Activated CD8-positive, alpha-beta T cell treated with anti-CD3 and anti-CD28 coated beads for 36 hours (primary cell): Measurements from ENCODE around the gene FLACC1. TPM values are rescaled to one million over a fixed set of nuclear protein-coding genes. Genes with fewer than 3 reads are reported as not detected.
"Not testable (repeated sequence)": the region's sequence is repeated elsewhere in the genome, so short reads cannot be mapped to it uniquely, and the experiment has no call there.

Experiments used
- ATAC-seq: fragments of 200-7000 bp; cut with Tn5 transposase; one replicate; pipeline ENCODE4 v1.10.0; 2021; ENCODE audit warnings: mild to moderate bottlenecking, moderate library complexity
- CTCF ChIA-PET: fragments of 350-600 bp; sonication (Branson Sonifier 250); formaldehyde crosslinking; loops from one replicate; lab custom pipeline; 2021; ENCODE audit warnings: antibody characterized with exemption; lab: Charles Lee
- POLR2A ChIA-PET: fragments of 350-600 bp; sonication (Branson Sonifier 250); formaldehyde crosslinking; loops from one replicate; lab custom pipeline; 2021; ENCODE audit warnings: antibody characterized with exemption; lab: Charles Lee
- DNase-seq: peaks from one replicate; pipeline ENCODE4 v3.0.0-alpha.2; 2020
- H3K27ac Mint-ChIP-seq: one replicate; pipeline ENCODE4 v1.8.0; 2021; ENCODE audit warnings: mild to moderate bottlenecking, mixed read lengths
- H3K27me3 Mint-ChIP-seq: one replicate; pipeline ENCODE4 v1.8.0; 2021; ENCODE audit warnings: mixed read lengths
- H3K36me3 Mint-ChIP-seq: one replicate; pipeline ENCODE4 v1.8.0; 2021; ENCODE audit warnings: low read depth, mixed read lengths
- H3K4me1 Mint-ChIP-seq: one replicate; pipeline ENCODE4 v1.8.0; 2021; ENCODE audit warnings: low read depth, mixed read lengths
- H3K4me3 Mint-ChIP-seq: one replicate; pipeline ENCODE4 v1.8.0; 2021; ENCODE audit warnings: mild to moderate bottlenecking, moderate library complexity, mixed read lengths
- H3K9me3 Mint-ChIP-seq: one replicate; pipeline ENCODE4 v1.8.0; 2021; ENCODE audit warnings: mixed read lengths
- CTCF ChIP-seq: fragments of 200-600 bp; IDR thresholded peaks from one replicate; pipeline ENCODE4 v1.8.0; 2022; ENCODE audit warnings: antibody characterized with exemption, mild to moderate bottlenecking
- intact Hi-C: fragments of 100-400 bp; cut with micrococcal nuclease; formaldehyde crosslinking; loops from one replicate; pipeline ENCODE4 v1.10.0; 2022
- total RNA-seq, 2 experiments: library from RNA; stranded (reverse); gene quantifications; one replicate each; pipeline ENCODE4 v1.2.3, GENCODE V29; 2021

The FLACC1 gene
- total RNA-seq, 2 experiments from 2014 or later = 0.59 to 0.76 TPM

GRCh38 chr2:201378496-201379397, 21.6 kb upstream of the FLACC1 start:
- POLR2A ChIA-PET = no interaction called here
- Mint-ChIP-seq H3K4me1 (no peaks in the 10 kb centered on the region), H3K27ac (no peak overlapping the region), H3K36me3 (peaks cover 49% of the 10 kb centered on the region), H3K9me3 (peaks cover 4% of the 10 kb centered on the region), H3K27me3 (no peaks in the 10 kb centered on the region), H3K4me3 (no peak overlapping the region)
- CTCF ChIA-PET = interaction anchor here (0.7 to 2.6 kb wide), 3 partner anchors 10 to 285 kb away, joined by 3 to 12 read pairs (median 6); no protein-coding TSS in a partner anchor
- no peak for ATAC-seq
- no peak for TF ChIP-seq CTCF
- intact Hi-C loops = no loop called here
- no peak for DNase-seq

GRCh38 chr2:201377218-201377617, 20.1 kb upstream of the FLACC1 start:
- Mint-ChIP-seq H3K9me3 (peaks cover 4% of the 10 kb centered on the region), H3K36me3 (peaks cover 49% of the 10 kb centered on the region), H3K27ac (no peak overlapping the region), H3K4me3 (no peak overlapping the region), H3K27me3 (no peaks in the 10 kb centered on the region), H3K4me1 (no peaks in the 10 kb centered on the region)
- CTCF ChIA-PET = interaction anchor here (0.9 to 2.6 kb wide), 3 partner anchors 8 to 26 kb away, joined by 3 to 12 read pairs (median 3); no protein-coding TSS in a partner anchor
- POLR2A ChIA-PET = no interaction called here
- ATAC-seq = no peak
- DNase-seq = no peak
- intact Hi-C loops = no loop called here
- no peak for TF ChIP-seq CTCF

GRCh38 chr2:201369775-201370174, 12.6 kb upstream of the FLACC1 start:
- no peak for ATAC-seq
- TF ChIP-seq CTCF = no peak
- no peak for DNase-seq
- H3K27me3 Mint-ChIP-seq = no peaks in the 10 kb centered on the region
- H3K9me3 Mint-ChIP-seq = peaks cover 22% of the 10 kb centered on the region
- CTCF ChIA-PET = no interaction called here
- H3K4me1 Mint-ChIP-seq = no peaks in the 10 kb centered on the region
- POLR2A ChIA-PET = no interaction called here
- H3K27ac Mint-ChIP-seq = no peak overlapping the region
- intact Hi-C loops = no loop called here
- H3K4me3 Mint-ChIP-seq = no peak overlapping the region
- peaks cover 57% of the 10 kb centered on the region for H3K36me3 Mint-ChIP-seq

GRCh38 chr2:201369318-201369717, 12.2 kb upstream of the FLACC1 start:
- Mint-ChIP-seq H3K9me3 (peaks cover 19% of the 10 kb centered on the region), H3K36me3 (peaks cover 54% of the 10 kb centered on the region)
- POLR2A ChIA-PET, H3K27ac Mint-ChIP-seq, H3K4me3 Mint-ChIP-seq, H3K27me3 Mint-ChIP-seq, DNase-seq, ATAC-seq, intact Hi-C loops, CTCF ChIA-PET, H3K4me1 Mint-ChIP-seq: not testable (repeated sequence)

GRCh38 chr2:201366146-201366545, 9.0 kb upstream of the FLACC1 start:
- intact Hi-C loops = no loop called here
- ATAC-seq (no peak), DNase-seq (no peak)
- no peak for TF ChIP-seq CTCF
- no peak overlapping the region for H3K27ac Mint-ChIP-seq
- peaks cover 20% of the 10 kb centered on the region for H3K9me3 Mint-ChIP-seq
- no peak overlapping the region for H3K4me3 Mint-ChIP-seq
- peaks cover 17% of the 10 kb centered on the region for H3K4me1 Mint-ChIP-seq
- POLR2A ChIA-PET = interaction anchor here (1.5 kb wide), 1 partner anchor 129 kb away, joined by 7 read pairs; no protein-coding TSS in a partner anchor
- no peaks in the 10 kb centered on the region for H3K27me3 Mint-ChIP-seq
- H3K36me3 Mint-ChIP-seq = peaks cover 53% of the 10 kb centered on the region
- CTCF ChIA-PET = no interaction called here
